Loucy (cell line): ENCODE measurements around the gene COL23A1.

ENCODE experiments used
- H2AFZ ChIP-seq: fragments of 200-600 bp; sonication (generic); 2 replicates; pipeline ENCODE4 v1.6.0; 2016; ENCODE audit warnings: antibody characterized with exemption, mild to moderate bottlenecking, low read length, moderate library complexity
- H3F3A ChIP-seq: fragments of 200-600 bp; 2 replicates; pipeline ENCODE4 v1.6.0; 2016; ENCODE audit warnings: antibody characterized with exemption, low read depth, mild to moderate bottlenecking
- H3K27me3 ChIP-seq: fragments of 200-600 bp; sonication (generic); 2 replicates; pipeline ENCODE4 v1.6.1; 2014; ENCODE audit warnings: low read length, mild to moderate bottlenecking; ENCODE audit not compliant: insufficient read depth, poor library complexity, severe bottlenecking
- H3K36me3 ChIP-seq: fragments of 200-600 bp; sonication (generic); 2 replicates; pipeline ENCODE4 v1.6.1; 2016; ENCODE audit warnings: low read length; ENCODE audit not compliant: insufficient read depth
- H3K4me1 ChIP-seq: fragments of 200-600 bp; sonication (generic); 2 replicates; pipeline ENCODE4 v1.5.1; 2014; ENCODE audit warnings: low read length, mild to moderate bottlenecking; ENCODE audit not compliant: insufficient read depth, poor library complexity, severe bottlenecking
- H3K4me2 ChIP-seq: fragments of 200-600 bp; sonication (generic); 2 replicates; pipeline ENCODE4 v1.6.0; 2014; ENCODE audit warnings: antibody characterized with exemption, low read length, low read depth, mild to moderate bottlenecking; ENCODE audit not compliant: poor library complexity, severe bottlenecking
- H3K4me3 ChIP-seq: fragments of 200-600 bp; sonication (generic); 2 replicates; pipeline ENCODE4 v1.5.1; 2014; ENCODE audit warnings: low read length, mild to moderate bottlenecking, mixed read lengths; ENCODE audit not compliant: poor library complexity, severe bottlenecking
- H3K79me2 ChIP-seq: fragments of 200-600 bp; sonication (generic); 2 replicates; pipeline ENCODE4 v1.6.1; 2014; ENCODE audit warnings: low read length; ENCODE audit not compliant: insufficient read depth
- H3K9ac ChIP-seq: fragments of 200-600 bp; sonication (generic); 2 replicates; pipeline ENCODE4 v1.6.0; 2014; ENCODE audit warnings: mild to moderate bottlenecking, low read depth, low read length, moderate library complexity; ENCODE audit not compliant: poor library complexity, severe bottlenecking
- H3K9me2 ChIP-seq: fragments of 200-600 bp; sonication (generic); replicated peaks from 2 replicates; pipeline ENCODE4 v1.6.1; 2016; ENCODE audit warnings: low read depth, low read length, mixed read lengths
- H3K9me3 ChIP-seq: fragments of 200-600 bp; sonication (generic); 2 replicates; pipeline ENCODE4 v1.6.1; 2014; ENCODE audit warnings: mild to moderate bottlenecking, antibody characterized with exemption, low read length, low read depth; ENCODE audit not compliant: insufficient read depth
- H4K20me1 ChIP-seq: fragments of 200-600 bp; sonication (generic); 2 replicates; pipeline ENCODE4 v1.6.0; 2014; ENCODE audit warnings: antibody characterized with exemption, low read length, mild to moderate bottlenecking; ENCODE audit not compliant: insufficient read depth, poor library complexity, severe bottlenecking
- EZH2phosphoT487 ChIP-seq: fragments of 200-600 bp; IDR thresholded peaks from 2 replicates; pipeline ENCODE4 v1.6.1; 2018; ENCODE audit warnings: antibody characterized with exemption, mild to moderate bottlenecking, moderate library complexity, borderline replicate concordance
- TF ChIP-seq, protein P1 (sequence below): fragments of 200-600 bp; sonication (generic); conservative IDR thresholded peaks from 2 replicates; pipeline ENCODE4 v1.5.1; 2014; ENCODE audit warnings: mild to moderate bottlenecking, antibody characterized with exemption, low read length

The COL23A1 gene

DNA sequence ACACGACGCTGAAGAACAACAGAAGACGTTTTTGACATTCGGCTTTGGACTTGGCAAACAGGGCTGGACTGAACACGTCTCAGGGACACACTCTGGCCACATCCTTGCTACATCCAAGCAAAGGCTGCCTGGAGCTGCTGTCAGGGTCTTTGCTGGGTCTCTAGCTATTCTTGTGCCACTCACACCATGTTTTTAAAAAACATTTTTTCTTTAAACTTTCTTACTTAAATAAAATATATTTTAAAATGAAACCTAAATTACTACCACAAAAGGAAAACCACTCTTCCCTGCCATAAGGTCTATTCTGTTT lies 229.3 kb downstream of the COL23A1 start:
- no peak for TF ChIP-seq EZH2phosphoT487
- TF ChIP-seq, protein P1, sequence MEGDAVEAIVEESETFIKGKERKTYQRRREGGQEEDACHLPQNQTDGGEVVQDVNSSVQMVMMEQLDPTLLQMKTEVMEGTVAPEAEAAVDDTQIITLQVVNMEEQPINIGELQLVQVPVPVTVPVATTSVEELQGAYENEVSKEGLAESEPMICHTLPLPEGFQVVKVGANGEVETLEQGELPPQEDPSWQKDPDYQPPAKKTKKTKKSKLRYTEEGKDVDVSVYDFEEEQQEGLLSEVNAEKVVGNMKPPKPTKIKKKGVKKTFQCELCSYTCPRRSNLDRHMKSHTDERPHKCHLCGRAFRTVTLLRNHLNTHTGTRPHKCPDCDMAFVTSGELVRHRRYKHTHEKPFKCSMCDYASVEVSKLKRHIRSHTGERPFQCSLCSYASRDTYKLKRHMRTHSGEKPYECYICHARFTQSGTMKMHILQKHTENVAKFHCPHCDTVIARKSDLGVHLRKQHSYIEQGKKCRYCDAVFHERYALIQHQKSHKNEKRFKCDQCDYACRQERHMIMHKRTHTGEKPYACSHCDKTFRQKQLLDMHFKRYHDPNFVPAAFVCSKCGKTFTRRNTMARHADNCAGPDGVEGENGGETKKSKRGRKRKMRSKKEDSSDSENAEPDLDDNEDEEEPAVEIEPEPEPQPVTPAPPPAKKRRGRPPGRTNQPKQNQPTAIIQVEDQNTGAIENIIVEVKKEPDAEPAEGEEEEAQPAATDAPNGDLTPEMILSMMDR = no peak
- Histone ChIP-seq H3K27me3 (no peaks in the 10 kb centered on the region), H3K4me2 (no peak overlapping the region), H4K20me1 (no peaks in the 10 kb centered on the region), H3F3A (no peaks in the 10 kb centered on the region), H3K4me1 (no peaks in the 10 kb centered on the region), H3K4me3 (no peak overlapping the region), H3K36me3 (no peaks in the 10 kb centered on the region), H3K9me3 (no peaks in the 10 kb centered on the region), H3K9ac (no peak overlapping the region), H2AFZ (no peak overlapping the region), H3K9me2 (no peaks in the 10 kb centered on the region), H3K79me2 (no peaks in the 10 kb centered on the region)

DNA sequence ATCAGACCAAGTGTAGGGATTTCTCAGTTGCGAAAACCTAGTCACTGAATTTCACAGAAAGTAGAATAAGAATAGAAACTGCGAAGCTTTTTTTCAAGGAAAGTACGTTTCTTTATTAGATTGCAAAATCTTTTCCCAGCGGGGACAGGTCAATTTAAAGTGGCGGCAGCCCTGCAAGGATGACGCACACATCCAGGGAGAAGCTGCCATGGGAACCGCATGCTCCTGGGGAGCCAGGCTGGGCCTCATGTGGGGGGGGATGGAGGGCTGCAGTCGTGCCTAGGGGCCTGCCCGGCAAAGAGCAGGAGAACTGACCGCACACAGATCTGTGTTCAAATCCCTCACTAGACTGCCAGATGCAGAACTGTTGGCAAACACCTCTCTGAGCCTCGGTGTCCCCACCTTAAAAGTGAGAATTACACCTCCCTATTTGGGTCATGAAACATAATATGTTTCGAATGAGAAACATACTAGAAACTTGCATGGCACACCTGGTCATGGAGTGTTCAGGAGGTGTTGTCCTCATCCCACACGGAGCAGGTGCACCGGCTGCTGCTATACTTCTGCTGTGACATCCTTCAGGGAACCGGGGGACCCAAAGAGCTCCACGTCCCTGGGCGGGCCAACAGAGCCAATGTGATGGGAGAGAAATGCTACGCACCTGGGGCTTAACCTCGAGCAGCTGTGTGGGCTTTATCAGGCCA lies 229.8 kb downstream of the COL23A1 start:
- H3K9ac ChIP-seq = no peak overlapping the region
- no peak overlapping the region for H2AFZ ChIP-seq
- H3K9me2 ChIP-seq = no peaks in the 10 kb centered on the region
- no peaks in the 10 kb centered on the region for H3K9me3 ChIP-seq
- H3K27me3 ChIP-seq = no peaks in the 10 kb centered on the region
- no peaks in the 10 kb centered on the region for H3K4me1 ChIP-seq
- H3K4me3 ChIP-seq = no peak overlapping the region
- TF ChIP-seq, protein P1 = no peak
- no peak for TF ChIP-seq EZH2phosphoT487
- no peaks in the 10 kb centered on the region for H3K36me3 ChIP-seq
- no peaks in the 10 kb centered on the region for H4K20me1 ChIP-seq
- no peak overlapping the region for H3K4me2 ChIP-seq
- no peaks in the 10 kb centered on the region for H3K79me2 ChIP-seq
- no peaks in the 10 kb centered on the region for H3F3A ChIP-seq

DNA sequence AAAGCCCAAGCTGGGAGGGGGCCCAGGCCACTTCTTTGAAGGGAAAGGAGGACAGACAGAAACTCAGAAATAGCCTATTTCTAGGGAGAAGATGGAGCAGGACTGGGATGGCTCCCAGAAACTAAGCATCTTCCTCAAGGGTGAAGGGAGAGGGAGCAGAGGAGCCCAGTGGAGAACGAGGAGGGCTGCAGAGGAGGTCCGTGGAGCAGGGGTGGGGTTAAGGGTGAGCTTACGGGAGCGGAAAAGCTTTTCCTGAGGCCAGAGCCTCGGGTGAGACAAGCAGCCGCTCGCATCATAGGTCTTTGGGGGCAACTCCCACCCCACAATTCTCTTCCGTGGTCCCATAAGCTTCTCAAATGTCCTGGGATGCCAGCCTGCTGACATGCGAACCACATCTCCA lies 230.5 kb downstream of the COL23A1 start:
- Histone ChIP-seq H4K20me1 (no peaks in the 10 kb centered on the region), H3K4me3 (no peak overlapping the region), H3K9ac (no peak overlapping the region), H3K9me3 (no peaks in the 10 kb centered on the region), H3K9me2 (no peaks in the 10 kb centered on the region), H3K4me1 (no peaks in the 10 kb centered on the region), H3K27me3 (no peaks in the 10 kb centered on the region), H3K4me2 (no peak overlapping the region), H3F3A (no peaks in the 10 kb centered on the region), H3K79me2 (no peaks in the 10 kb centered on the region), H3K36me3 (no peaks in the 10 kb centered on the region), H2AFZ (no peak overlapping the region)
- TF ChIP-seq, protein P1 = no peak
- TF ChIP-seq EZH2phosphoT487 = no peak
